ENCODE results near the gene POGLUT3. TPM values are rescaled to one million over a fixed set of nuclear protein-coding genes. Genes with fewer than 3 reads are reported as not detected.

The POGLUT3 gene, protein sequence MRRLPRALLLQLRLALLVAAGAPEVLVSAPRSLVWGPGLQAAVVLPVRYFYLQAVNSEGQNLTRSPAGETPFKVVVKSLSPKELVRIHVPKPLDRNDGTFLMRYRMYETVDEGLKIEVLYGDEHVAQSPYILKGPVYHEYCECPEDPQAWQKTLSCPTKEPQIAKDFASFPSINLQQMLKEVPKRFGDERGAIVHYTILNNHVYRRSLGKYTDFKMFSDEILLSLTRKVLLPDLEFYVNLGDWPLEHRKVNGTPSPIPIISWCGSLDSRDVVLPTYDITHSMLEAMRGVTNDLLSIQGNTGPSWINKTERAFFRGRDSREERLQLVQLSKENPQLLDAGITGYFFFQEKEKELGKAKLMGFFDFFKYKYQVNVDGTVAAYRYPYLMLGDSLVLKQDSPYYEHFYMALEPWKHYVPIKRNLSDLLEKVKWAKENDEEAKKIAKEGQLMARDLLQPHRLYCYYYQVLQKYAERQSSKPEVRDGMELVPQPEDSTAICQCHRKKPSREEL
- total RNA-seq: 10.7 and 12.3 TPM in 2 replicates

DNA sequence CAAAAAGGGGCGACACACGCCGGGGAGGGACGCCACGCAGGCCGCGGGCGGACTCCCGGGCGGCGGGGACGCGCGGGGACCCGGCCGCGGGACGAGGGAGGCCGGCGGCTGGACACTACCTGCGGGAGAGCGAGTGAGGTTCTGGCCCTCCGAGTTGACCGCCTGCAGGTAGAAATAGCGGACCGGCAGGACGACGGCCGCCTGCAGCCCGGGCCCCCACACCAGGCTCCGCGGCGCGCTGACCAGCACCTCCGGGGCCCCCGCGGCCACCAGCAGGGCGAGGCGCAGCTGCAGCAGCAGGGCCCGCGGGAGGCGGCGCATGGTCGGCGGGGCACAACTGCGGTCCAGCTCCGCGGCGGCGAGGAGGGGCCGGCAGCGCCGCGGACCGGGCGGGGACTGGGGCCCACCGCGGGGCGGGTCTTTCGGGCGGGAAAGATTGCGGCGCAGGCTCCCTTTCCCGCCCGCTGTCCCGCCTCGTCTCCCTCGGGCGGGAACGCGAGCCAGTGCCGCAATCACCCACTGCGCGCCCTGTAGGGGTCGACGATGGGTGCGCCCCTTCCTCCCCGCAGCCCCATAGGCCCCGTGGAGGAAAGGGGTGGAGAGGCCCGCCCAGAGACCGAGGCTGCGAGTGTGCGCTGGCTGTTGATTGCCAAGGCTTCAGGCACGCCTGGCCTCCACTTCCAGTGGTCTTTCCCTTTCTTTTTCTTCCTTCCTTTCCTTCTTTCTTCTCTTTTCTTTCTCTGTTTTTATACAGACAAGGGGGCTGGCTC is at the start of gene POGLUT3:
TSS of gene POGLUT3 (minus strand) at position 339 of the 770 bp plus-strand sequence. CDS start at position 321, 18 bp downstream.

DNA sequence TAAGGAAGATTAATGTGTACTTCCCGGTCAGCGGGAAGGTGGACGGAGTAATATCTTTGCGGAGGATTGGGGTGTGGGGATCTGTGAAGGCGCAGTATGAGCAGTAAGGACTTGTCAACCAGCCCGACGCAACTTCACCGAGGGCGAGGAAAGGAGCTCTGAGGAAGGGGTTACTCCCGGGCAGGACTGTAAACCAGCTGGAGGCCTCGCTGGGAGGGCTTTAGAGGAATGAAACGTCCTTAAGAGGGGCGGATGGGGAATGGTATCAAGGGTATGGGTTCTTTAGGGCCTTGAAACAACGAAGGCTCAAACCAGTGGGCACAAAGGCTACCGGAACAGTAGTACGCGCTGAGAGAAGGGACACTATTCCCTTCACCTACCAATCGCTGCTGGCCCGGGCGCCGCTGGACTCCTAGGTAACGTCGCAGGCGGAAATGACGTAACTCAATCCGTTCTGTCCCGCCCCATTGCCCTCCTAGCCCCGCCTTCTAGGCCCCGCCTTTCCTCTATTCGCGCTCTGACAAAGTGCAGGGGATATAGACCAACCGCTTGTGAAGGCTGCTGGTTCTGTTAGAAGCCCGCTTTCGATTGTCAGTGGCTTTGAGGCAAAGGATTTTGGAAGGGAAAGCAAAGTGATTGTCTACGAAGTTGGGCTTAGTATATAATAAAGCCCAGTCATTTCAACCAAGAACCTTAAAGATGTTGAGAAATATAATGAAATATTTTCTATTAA is 30.9 kb downstream of the POGLUT3 start, which contains the start of gene C11orf65:
TSS of gene C11orf65 (minus strand) at position 439 of the 733 bp plus-strand sequence. CDS start 5,970 bp downstream, outside the sequence.

Other genes starting within 250 kb of the POGLUT3 start
- 1.4 and 2.1 TPM in 2 replicates for gene C11orf65, start 30.9 kb downstream of the POGLUT3 start, total RNA-seq
- 4.8 and 8.7 TPM in 2 replicates for gene EXPH5, start 95.4 kb upstream of the POGLUT3 start, total RNA-seq
- gene DDX10, start 166.7 kb upstream of the POGLUT3 start, total RNA-seq: 21.7 and 21.9 TPM in 2 replicates